GM23248 (cell line): ENCODE results near the gene PDGFRB. TPM values are rescaled to one million over a fixed set of nuclear protein-coding genes. Genes with fewer than 3 reads are reported as not detected.

Experiments
- DNase-seq: peaks from one replicate; pipeline ENCODE4 v3.0.0-alpha.2; 2015
- H2AFZ ChIP-seq: fragments of 200-600 bp; sonication (generic); 2 replicates; pipeline ENCODE4 v1.6.1; 2016; ENCODE audit warnings: antibody characterized with exemption
- H3F3A ChIP-seq: fragments of 200-600 bp; sonication (generic); 2 replicates; pipeline ENCODE4 v1.6.1; 2016; ENCODE audit warnings: mild to moderate bottlenecking, antibody characterized with exemption, mixed run types; ENCODE audit not compliant: insufficient read depth
- H3K27ac ChIP-seq: fragments of 200-600 bp; sonication (generic); 2 replicates; pipeline ENCODE4 v1.5.1; 2016; ENCODE audit warnings: mild to moderate bottlenecking
- H3K27me3 ChIP-seq: fragments of 200-600 bp; sonication (generic); replicated peaks from 2 replicates; pipeline ENCODE4 v1.6.1; 2016; ENCODE audit warnings: mild to moderate bottlenecking; ENCODE audit not compliant: insufficient read depth
- H3K36me3 ChIP-seq: fragments of 200-600 bp; sonication (generic); 2 replicates; pipeline ENCODE4 v1.6.1; 2016; ENCODE audit warnings: low read depth, mild to moderate bottlenecking
- H3K4me1 ChIP-seq: fragments of 200-600 bp; sonication (generic); 2 replicates; pipeline ENCODE4 v1.6.1; 2016; ENCODE audit warnings: mild to moderate bottlenecking; ENCODE audit not compliant: insufficient read depth
- H3K4me2 ChIP-seq: fragments of 200-600 bp; sonication (generic); one replicate; pipeline ENCODE4 v1.6.1; 2016; ENCODE audit warnings: mild to moderate bottlenecking; ENCODE audit not compliant: unreplicated experiment
- H3K4me3 ChIP-seq: fragments of 200-600 bp; sonication (generic); 2 replicates; pipeline ENCODE4 v1.5.1; 2016; ENCODE audit warnings: mild to moderate bottlenecking
- H3K79me2 ChIP-seq: fragments of 200-600 bp; sonication (generic); 2 replicates; pipeline ENCODE4 v1.6.1; 2016; ENCODE audit warnings: mild to moderate bottlenecking; ENCODE audit not compliant: insufficient read depth
- H3K9ac ChIP-seq: fragments of 200-600 bp; sonication (generic); 2 replicates; pipeline ENCODE4 v1.6.1; 2016; ENCODE audit warnings: mild to moderate bottlenecking
- H3K9me2 ChIP-seq: fragments of 200-600 bp; sonication (generic); 2 replicates; pipeline ENCODE4 v1.6.1; 2016; ENCODE audit warnings: mixed run types, mild to moderate bottlenecking, moderate library complexity; ENCODE audit not compliant: insufficient read depth
- H3K9me3 ChIP-seq: fragments of 200-600 bp; sonication (generic); one replicate; pipeline ENCODE4 v1.6.1; 2017; ENCODE audit warnings: low read depth
- H4K20me1 ChIP-seq: fragments of 200-600 bp; sonication (generic); 2 replicates; pipeline ENCODE4 v1.6.0; 2016; ENCODE audit not compliant: insufficient read depth
- EZH2 ChIP-seq: fragments of 200-600 bp; sonication (generic); IDR thresholded peaks from 2 replicates; pipeline ENCODE4 v1.6.1; 2018; ENCODE audit warnings: antibody characterized with exemption, mild to moderate bottlenecking; ENCODE audit not compliant: insufficient read depth, poor library complexity, severe bottlenecking
- EZH2phosphoT487 ChIP-seq: fragments of 200-600 bp; sonication (generic); IDR thresholded peaks from 2 replicates; pipeline ENCODE4 v1.6.1; 2018; ENCODE audit warnings: antibody characterized with exemption, moderate library complexity, mild to moderate bottlenecking, low read depth; ENCODE audit not compliant: insufficient read depth
- WGBS, 2 experiments: methylation state at CpG; one replicate each; pipeline ENCODE4 v1.1.6; 2015 to 2017; ENCODE audit warnings: low lambda C conversion rate in 2 of 2, low coverage in 1 of 2; ENCODE audit errors: missing lambda C conversion rate in 2 of 2; 5-methylcytosine and 5-hydroxymethylcytosine counted together
- in situ Hi-C: fragments of 300-500 bp; cut with MboI; formaldehyde crosslinking; loops from 2 replicates; pipeline ENCODE4 v1.15.0; 2020
- polyA plus RNA-seq: library from polyadenylated mRNA; unstranded; fragments of >200 nt; fragmentation: Nextera tagmentation; extraction: Ambion mirVana; gene quantifications from 2 replicates; pipeline ENCODE4 v1.2.1, GENCODE V29; 2016
- total RNA-seq: library from RNA; depleted of rRNA; stranded (reverse); fragments of >200 nt; shearing (Covaris generic); gene quantifications from 2 replicates; pipeline ENCODE4 v1.2.3, GENCODE V29; 2014

The PDGFRB gene
- total and polyA plus RNA-seq, 2 experiments from 2014 or later: 155 to 205 TPM

DNA sequence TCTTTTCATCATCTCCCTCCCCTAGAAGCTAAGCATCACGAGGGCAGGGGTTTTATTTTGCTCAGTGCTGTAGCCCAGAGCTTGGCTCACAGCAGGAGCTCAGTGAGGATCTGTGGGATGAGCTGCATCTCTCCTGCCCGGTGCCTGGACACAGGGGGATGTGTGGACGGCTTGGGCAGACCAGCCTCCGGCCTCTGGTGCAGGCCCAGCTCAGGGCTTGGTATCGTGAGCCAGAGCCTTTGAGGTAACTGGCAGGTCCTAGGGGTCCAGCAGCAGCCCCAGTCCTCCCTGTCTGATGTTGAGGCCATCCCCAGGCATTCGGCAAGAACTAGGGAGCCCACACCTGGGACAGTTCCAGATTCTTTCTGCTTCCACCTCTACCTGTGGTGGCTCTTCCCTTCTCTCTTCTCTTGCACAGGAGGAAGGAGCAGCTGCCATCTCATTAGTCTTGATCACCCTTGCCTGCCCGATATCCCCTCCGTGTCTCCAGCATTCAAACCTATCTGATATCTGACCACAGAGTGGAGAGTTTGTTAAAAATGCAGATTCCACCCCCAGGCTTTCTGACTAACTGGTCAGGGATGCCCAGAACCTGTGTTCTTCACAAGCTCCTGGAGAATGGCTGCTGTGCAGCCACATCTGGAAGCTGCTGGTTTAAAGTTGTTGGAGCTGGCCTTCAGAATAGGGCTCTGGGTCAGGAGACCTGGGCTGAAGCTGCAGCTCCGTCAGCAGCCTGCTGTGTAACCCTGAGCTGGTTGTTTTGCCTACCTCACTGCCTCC is 26.3 kb upstream of the PDGFRB start:
- H3K4me1 ChIP-seq: no peaks in the 10 kb centered on the region
- no peaks in the 10 kb centered on the region for H3K9me3 ChIP-seq
- no peak overlapping the region for H3K9ac ChIP-seq
- DNase-seq: peak; percentile 26
- no peaks in the 10 kb centered on the region for H3K9me2 ChIP-seq
- H3K27me3 ChIP-seq: no peaks in the 10 kb centered on the region
- TF ChIP-seq EZH2 (no peak), EZH2phosphoT487 (no peak)
- H3K4me2 ChIP-seq: no peak overlapping the region
- no peak overlapping the region for H2AFZ ChIP-seq
- in situ Hi-C loops: no loop called here
- H3F3A ChIP-seq: no peaks in the 10 kb centered on the region
- no peaks in the 10 kb centered on the region for H4K20me1 ChIP-seq
- no peak overlapping the region for H3K4me3 ChIP-seq
- H3K36me3 ChIP-seq: no peaks in the 10 kb centered on the region
- no peaks in the 10 kb centered on the region for H3K79me2 ChIP-seq
- H3K27ac ChIP-seq: no peak overlapping the region
- 78 to 88% methylated on average over 9 of the region's 9 CpGs for WGBS, 2 experiments

DNA sequence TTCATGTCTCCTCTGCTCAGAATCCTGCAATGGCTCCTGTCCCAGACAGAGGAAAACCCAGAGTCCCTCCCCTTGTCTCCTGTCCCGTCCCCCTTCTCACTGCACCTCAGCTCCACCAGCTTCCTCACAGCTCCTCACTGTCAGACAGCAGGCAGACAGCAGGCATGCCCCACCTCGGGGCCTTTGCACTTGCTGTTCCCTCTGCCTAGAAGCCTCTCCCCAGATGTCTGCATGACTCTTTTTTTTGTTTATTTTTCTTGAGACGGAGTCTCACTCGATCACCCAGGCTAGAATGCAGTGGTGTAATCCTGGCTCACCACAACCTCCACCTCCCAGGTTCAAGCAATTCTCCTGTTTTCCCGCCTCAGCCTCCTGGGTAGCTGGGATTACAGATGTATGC is 25.4 kb upstream of the PDGFRB start:
- Histone ChIP-seq H4K20me1 (no peaks in the 10 kb centered on the region), H3K27me3 (no peaks in the 10 kb centered on the region), H3K79me2 (no peaks in the 10 kb centered on the region), H3K9me3 (no peaks in the 10 kb centered on the region), H2AFZ (peak overlapping the region; percentile 37; the same call in 1 of the 2 replicates), H3K9ac (no peak overlapping the region), H3K36me3 (no peaks in the 10 kb centered on the region), H3K4me1 (no peaks in the 10 kb centered on the region), H3K27ac (no peak overlapping the region), H3K4me3 (no peak overlapping the region), H3K4me2 (no peak overlapping the region), H3F3A (no peaks in the 10 kb centered on the region), H3K9me2 (no peaks in the 10 kb centered on the region)
- 36 to 40% methylated on average over 5 of the region's 5 CpGs for WGBS, 2 experiments
- peak; percentile 45 for DNase-seq
- TF ChIP-seq EZH2 (no peak), EZH2phosphoT487 (no peak)
- in situ Hi-C loops: no loop called here

DNA sequence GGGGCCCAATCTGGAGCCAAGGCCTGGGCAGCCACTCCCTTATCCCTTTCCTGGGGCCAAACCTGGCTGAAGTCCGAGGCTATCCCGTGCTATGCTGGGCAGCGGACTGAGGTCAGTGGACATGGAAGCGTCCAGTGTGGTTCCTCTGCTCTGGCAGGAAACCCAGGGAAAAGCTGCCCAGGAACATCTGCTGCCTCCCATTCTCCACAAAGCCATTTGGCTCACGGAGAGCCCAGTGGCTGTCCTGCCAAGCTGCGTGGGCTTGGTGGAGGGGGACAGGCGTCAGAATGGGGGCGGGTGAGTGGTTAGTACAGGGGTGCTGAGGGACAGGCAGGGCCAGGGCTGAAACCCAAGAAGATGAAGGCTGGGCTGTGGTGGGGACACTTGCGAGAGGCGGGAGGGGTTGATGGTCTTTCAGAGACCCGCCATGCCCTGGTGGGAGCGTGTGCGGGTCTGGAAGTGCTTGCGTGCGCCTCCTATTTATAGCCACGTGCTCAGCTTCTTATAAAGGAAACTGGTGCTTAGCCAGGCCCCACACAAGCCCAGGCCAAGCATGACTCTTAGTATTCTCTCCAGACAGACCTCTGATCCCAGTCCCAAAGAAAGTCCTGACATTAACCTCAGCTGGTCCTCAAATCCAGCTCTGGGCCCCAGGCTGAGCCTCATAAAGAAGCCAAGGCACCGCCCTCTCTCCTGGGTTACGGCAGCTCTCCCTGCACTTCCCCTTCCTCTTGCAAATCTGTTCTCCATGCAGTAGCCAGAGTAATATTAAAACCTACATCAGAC is 24.8 kb upstream of the PDGFRB start:
- no peak overlapping the region for H3K4me3 ChIP-seq
- H4K20me1 ChIP-seq: no peaks in the 10 kb centered on the region
- H3K9me3 ChIP-seq: no peaks in the 10 kb centered on the region
- H3F3A ChIP-seq: no peaks in the 10 kb centered on the region
- no peak overlapping the region for H3K4me2 ChIP-seq
- H3K36me3 ChIP-seq: no peaks in the 10 kb centered on the region
- TF ChIP-seq EZH2phosphoT487 (no peak), EZH2 (no peak)
- H2AFZ ChIP-seq: peak overlapping the region; percentile 37; the same call in 1 of the 2 replicates
- H3K9ac ChIP-seq: no peak overlapping the region
- H3K79me2 ChIP-seq: no peaks in the 10 kb centered on the region
- no peak overlapping the region for H3K27ac ChIP-seq
- WGBS, 2 experiments: 36 to 45% methylated on average over 18 of the region's 18 CpGs
- no peaks in the 10 kb centered on the region for H3K4me1 ChIP-seq
- in situ Hi-C loops: no loop called here
- no peaks in the 10 kb centered on the region for H3K9me2 ChIP-seq
- no peaks in the 10 kb centered on the region for H3K27me3 ChIP-seq
- peak; percentile 45 for DNase-seq

DNA sequence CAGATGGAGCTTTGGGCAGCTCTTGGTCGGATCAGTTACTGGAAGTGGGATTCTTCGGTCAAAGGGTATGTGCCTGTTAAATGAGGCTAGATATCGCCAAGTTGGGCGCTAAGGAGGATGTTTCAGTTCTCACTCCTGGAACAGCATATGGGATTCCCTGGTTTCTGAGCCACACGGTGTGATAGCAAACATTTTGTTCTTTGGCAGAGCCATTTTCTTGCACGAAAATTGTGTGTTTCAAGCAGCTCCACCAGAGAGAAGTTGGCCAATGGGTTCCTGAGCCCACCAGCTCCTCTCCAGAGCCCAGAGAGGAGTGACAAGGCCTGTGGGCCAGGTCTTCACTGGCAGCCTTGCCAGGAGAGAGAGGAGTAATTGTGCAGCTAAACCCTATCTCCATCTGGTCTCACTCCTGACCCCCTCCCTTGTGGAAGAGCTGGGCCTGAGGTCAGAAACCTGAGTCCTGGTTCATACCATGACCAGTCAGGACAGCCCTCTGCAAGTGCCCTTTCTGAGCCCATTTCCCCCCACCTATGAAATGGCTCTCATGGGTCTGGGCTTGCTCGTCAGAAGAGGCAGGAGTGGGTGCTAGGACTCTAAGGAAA is 23.5 kb upstream of the PDGFRB start:
- no peak overlapping the region for H2AFZ ChIP-seq
- H3K79me2 ChIP-seq: no peaks in the 10 kb centered on the region
- DNase-seq: no peak
- H3K4me2 ChIP-seq: no peak overlapping the region
- H3K36me3 ChIP-seq: no peaks in the 10 kb centered on the region
- H3F3A ChIP-seq: no peaks in the 10 kb centered on the region
- H3K27ac ChIP-seq: no peak overlapping the region
- H3K4me1 ChIP-seq: no peaks in the 10 kb centered on the region
- H3K4me3 ChIP-seq: no peak overlapping the region
- no peak overlapping the region for H3K9ac ChIP-seq
- no peaks in the 10 kb centered on the region for H3K9me2 ChIP-seq
- H3K27me3 ChIP-seq: no peaks in the 10 kb centered on the region
- no peaks in the 10 kb centered on the region for H3K9me3 ChIP-seq
- 51 to 52% methylated on average over 7 of the region's 7 CpGs for WGBS, 2 experiments
- H4K20me1 ChIP-seq: no peaks in the 10 kb centered on the region
- in situ Hi-C loops: no loop called here
- TF ChIP-seq EZH2phosphoT487 (no peak), EZH2 (no peak)
